Esophagus squamous epithelium (tissue), 4 donors: ENCODE measurements around the gene MALSU1.

Experiments used
- POLR2A ChIP-seq, 4 donors: fragments of 450-650 bp; IDR thresholded peaks; one replicate each; pipeline ENCODE4 v1.6.1; 2017; ENCODE audit warnings: antibody characterized with exemption in 4 of 4, mild to moderate bottlenecking in 4 of 4, moderate library complexity in 3 of 4
- TF ChIP-seq, protein P1 (sequence below), 6 experiments: fragments of 450-650 bp in 4 of 6; fragments of 200-600 bp in 2 of 6; sonication (generic) in 2 of 6; IDR thresholded peaks; one replicate each; pipeline ENCODE4 v1.5.1; 2016 to 2019; ENCODE audit warnings: antibody characterized with exemption in 6 of 6, mild to moderate bottlenecking in 4 of 6, moderate library complexity in 4 of 6

DNA sequence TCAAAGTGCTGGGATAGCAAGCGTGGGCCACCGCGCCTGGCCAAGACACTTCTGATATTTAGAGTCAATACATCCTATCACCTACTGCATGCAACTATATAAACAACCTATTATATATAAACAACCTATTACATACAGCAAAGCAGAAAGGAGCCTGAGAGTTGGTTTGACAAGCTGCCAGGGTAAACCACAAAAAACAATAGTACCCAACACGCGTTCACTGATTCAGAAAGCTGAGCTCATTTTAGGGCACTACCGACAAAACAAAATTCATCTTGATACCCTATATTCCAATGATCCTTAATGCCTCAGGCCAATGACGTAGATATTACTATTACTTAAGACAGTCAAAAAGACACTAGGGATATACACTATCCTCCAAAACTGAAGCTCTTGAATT, 16.2 kb downstream of the MALSU1 start:
- TF ChIP-seq, protein P1, sequence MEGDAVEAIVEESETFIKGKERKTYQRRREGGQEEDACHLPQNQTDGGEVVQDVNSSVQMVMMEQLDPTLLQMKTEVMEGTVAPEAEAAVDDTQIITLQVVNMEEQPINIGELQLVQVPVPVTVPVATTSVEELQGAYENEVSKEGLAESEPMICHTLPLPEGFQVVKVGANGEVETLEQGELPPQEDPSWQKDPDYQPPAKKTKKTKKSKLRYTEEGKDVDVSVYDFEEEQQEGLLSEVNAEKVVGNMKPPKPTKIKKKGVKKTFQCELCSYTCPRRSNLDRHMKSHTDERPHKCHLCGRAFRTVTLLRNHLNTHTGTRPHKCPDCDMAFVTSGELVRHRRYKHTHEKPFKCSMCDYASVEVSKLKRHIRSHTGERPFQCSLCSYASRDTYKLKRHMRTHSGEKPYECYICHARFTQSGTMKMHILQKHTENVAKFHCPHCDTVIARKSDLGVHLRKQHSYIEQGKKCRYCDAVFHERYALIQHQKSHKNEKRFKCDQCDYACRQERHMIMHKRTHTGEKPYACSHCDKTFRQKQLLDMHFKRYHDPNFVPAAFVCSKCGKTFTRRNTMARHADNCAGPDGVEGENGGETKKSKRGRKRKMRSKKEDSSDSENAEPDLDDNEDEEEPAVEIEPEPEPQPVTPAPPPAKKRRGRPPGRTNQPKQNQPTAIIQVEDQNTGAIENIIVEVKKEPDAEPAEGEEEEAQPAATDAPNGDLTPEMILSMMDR (IDR thresholded peaks at IDR 0.05): no peak
- no peak for TF ChIP-seq POLR2A (IDR thresholded peaks at IDR 0.05)
